Brain pericyte (primary cell): ENCODE results near the gene TREH.

Source experiments
- DNase-seq: peaks from one replicate; pipeline ENCODE4 v3.0.0-alpha.2; 2012; ENCODE audit warnings: low read depth, low spot score

TREH gene

DNA sequence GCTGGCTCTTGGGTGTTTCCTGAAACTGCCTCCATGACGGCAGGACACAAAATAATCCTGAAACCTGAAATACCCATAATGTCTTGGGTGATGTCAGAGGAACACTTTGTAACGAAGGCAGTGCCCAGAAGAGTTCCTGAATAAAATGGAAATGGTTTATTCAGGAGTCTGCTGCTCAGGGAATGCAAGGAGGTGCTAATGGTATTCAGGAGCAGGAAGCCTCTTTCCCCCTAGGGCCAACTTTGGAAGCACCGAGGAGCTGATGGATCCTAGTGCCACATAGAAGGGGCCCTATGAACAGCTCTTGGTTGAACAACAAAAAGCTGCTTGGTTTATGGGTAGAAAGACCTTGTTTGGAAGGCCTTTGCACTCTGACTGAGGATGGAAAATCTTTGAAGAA lies 15.5 kb downstream of the TREH start:
- DNase-seq = no peak

DNA sequence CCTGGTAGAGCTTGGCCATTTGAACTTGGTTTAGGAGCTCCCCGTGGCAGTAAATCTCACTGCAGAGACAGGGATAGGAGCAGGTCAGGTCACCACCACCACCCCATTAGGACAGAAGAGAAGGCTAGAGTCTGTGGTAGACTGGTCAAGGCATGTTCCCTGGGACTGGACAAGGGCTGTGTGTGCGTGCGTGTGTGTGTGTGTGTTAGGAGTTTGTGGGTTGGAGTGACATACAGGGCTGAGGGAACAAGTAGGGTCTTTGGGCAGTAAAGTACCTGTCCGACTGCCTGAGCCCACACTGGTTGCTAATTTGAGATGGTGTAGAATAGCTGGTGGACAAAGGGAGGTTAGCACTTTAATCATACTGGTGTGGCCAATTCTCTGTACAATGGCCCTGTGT lies 16.1 kb downstream of the TREH start:
- DNase-seq = no peak

DNA sequence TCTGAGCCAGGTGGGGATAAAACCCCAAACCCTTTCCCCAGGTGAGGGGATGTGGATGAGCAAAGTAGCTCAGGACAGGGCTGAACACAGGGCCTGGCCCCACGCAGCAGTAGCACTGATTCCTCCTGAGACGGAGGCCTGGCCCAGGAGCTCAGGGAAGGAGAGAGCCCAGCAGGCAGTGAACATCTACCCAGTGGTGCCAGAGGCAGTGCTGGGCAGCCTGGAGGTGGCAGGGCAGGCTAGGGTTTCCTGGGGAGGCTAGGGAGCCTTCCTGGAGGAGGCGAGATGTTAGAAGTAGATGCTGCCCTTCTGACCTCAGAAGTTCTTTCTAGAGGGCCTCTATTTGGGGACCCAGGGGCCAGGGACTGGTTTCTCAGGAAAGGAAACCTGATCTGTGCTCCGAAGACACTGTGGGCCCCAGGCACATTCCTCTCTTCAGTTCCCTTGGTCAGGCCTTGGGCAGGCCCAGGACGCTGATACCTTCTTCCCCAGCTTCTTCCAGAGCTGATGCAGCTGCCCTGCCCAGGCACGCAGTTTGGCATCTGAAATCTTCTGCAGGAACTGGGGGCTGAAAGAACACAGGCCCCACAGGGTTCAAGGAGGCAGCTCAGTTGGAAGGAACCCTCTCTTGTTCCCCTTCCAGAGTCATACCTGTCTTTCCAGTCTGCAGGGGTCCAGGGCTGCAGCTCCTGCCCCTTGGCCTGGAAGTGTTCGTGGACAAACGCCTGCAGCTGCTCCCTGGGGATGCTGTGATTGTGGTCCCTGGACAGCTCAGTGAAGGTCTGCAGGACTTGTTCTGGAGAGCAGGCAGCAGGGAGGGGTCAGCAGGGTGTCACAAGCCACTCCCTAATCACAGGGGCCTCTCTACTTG lies 16.8 kb downstream of the TREH start:
- DNase-seq = no peak

DNA sequence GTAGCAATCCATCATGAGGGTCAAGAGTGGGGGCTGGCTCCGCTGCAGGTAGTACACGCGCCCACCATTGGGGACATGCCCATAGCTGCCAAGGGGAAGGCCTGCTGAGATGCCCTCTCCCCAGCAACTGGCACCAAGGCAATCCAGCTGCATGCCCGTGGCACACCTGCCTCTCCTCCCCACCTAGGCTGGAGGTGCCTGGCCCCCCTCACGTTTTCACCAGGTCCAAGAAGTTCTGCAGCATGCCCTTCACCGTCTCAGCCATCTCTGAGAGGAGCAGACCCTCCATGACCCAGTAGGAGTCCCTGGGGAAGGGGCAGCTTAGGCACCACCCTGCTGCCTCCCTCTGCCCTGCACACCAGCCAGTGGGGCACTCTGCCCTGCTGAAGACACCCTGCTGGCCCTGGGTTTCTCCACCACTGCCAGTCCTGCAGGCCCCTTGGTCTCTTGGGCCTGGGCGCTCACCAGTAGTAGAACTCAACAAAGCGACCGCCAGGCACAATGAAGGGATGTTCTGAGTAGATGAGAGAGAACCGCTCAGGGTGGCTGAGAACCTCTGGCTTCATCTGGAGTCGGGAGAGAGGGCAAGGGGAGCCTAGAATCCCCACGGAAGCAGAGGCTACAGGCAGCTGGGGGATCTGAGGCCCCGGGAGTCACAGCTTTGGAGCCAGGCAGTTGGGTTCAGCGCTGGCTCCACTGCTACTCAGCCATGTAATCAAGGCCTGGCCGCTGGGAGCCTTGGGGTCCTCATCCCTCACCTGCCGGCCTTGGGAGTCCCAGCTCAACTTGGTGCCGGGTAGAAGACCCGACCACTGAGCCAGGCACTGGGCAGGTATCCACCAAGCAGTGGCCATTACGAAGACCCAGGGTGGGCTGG lies 17.8 kb downstream of the TREH start:
- no peak for DNase-seq

DNA sequence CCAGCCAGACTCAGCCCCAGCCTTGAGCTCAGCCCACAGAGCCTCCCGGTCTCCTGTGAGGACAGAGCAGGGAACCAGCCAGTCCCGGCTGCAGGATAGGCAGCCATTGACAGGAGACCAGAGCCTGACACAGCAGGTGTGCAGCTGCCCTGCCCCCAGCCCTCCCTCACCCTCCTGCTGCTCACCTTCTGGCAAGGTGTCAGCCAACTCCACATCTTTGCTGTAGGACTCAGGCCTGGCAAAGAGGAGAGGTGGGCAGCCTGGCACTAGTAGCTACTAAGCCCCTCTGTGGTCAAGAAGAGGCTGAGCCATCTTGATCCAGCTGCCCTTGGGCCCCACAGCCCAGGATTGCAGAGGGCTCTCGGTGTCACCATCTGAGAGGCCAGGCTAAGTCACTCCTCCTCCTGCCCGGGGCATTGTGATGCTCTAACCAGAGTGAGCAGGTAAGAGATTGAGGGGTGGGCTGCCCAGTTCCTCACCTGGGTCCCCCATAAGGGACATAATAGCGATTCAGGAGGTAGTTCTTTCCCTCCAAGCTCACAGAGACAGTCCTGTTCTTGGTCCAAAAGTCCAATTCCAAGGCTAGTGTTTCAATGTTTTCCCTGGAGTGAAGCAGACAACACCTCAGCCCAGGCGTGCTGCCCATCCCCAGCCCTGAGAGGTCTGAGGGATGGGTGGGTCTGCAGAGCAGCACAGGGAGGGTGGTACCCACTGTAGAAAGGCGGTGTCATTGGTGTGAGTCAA lies 18.6 kb downstream of the TREH start:
- DNase-seq = no peak

DNA sequence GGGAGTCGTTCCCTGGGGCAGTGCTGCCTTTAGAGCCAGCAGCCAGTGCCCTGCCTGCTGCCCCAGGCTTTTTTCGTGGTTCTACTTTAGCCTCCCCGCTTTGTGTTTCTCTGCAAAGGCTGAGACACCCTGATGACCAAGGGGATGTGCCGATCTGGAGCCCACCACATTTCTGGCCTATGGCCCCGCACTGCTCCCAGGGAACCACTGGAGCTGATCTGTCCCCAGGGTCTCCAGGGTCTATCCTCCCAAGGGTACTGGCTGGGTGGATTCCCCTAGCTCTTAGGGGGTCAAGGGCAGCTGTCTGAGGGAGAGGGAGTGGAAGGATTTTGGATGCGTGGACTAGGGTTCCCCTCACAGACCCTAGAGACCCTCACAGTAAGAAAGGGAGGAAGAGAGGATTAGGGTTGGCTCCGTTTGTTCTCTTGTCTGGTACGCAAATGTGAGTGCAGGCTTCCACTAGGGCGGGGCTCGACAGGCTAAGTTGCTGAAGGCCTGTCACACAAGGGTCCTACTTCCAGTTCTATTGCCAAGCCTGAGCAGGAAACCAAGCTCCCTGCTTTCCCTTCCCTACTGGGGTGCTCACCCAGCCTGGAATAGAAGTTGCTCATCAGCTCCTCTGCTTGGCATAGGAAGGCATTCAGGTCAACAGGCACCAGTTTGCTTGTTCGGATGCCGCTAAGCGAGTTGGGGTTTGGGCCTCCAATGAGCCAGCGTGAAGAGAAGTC lies 19.3 kb downstream of the TREH start:
- DNase-seq = no peak

DNA sequence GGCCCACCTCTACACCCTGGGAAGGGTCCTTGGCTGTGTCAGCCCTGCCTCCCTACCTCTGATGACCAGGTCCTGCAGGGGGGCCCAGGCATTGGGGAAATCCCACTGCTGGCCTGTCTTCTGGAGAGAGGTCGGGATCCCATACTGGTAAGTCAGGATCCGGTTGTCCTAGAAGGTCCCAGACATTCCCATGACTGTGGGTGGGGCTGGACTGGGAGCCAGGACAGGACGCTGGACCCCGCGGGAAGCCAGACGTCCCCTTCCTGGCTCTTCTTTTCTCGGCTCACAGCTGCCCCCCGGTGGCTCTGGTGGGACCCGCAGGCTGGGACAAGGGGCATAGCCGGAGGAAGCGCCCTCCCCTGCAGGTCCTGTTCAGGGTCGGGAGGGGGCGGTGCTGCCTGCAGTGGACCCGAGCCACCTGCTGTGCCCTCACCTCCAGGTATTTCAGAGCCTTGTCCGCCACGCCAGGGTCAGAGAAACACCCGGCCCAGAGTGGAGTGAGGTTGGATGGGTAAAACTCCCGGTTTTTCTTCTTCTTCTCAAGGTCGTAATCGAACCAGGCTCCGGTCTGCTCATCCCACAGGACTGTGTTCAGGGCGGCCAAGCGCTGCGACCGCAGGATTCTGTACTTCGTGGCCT lies 20.0 kb downstream of the TREH start:
- peak; percentile 50 for DNase-seq

DNA sequence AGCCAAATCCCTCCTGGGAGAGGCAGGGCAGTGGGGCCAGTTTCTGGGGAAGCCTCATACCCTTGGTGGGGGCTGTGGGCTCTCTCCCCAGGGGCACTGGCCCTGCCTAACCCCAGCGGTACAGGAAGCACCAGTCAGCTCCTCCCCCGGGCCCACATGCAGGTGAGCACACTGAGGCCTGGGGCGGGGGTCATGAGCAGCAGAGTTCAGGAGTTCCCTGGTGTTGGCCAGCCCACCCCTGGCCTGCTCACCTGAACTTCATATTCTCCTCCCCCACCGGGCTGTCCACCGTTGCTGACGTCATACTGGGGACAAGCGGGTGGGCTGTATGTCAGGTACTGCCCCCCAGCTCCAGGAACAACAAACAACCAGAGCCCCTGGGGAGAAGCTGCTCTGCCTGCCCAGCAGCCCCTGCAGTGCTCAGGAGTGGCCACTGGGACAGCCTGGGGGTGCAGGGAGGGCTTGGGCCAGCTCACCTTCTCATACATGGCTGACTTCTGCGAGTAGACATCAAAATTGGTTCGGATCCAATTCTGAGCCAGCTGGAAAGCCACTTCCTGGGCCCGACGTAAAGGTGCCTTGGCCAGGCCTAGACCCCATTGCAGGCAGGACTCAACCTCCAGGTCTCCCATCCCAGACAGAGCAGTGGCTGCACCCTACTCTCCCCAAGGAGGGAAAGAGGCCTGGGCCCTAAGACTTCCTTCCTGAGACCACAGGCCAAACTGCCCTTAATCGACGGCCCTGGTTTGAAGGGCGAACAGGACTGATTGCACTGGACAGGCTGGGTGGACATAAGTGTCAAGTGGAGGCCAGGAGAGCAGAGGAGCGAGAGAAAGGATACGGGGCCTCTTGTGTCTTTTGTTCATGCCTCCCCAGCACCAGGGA lies 20.8 kb downstream of the TREH start:
- DNase-seq = no peak

DNA sequence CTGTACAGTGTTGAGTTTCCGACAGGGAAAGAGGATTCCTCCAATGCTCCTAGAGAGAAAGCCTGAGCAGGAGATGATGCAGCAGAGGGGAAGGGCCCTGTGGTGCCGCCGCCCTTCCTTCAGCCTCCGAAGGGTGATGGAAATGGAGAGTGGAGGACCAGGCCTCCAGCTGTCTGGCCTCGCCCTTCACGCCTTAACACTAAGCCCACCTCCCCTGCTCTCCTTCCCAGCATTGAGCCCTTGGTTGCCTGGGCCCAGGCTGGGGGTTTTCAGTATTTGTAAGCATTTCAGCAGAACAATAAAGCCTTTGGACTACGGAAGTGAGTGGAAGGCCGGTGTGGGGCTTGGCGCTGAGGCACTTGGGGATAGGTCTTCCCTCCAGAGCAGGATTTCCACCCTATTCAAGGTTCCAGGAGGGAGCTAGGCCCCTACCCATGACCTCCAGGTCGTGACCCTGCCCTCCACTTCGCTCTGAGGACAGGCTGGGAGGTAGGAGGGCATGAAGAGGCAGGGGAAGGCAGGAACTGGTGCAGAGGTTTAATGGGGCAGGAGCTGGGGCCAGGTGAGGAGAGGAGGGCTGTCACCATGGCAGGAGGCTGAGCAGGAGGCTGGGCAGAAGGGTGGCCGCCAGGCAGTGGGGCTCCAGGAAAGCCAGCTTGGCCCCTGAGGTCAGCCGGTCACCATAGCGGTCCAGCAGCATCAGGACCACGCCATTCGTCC lies 21.6 kb downstream of the TREH start:
- no peak for DNase-seq

DNA sequence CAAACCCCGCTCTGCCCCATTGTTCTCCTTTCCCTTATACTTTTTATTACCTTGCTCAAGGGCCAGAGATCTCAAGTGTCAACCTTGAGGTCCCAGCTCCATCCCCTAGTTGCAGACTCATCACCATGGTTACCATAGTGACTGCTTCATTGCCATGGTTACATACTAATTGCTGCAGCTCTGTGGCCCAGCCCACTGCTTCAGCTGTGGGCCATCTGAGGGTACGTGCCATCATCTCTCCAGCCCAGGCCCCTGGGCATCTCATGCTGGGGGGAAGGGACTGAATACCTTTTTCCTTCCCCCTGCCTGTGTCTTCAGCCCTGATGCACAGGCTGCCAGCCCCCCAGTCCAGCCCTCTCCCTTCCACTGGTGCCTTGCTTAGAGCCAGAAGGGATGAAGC lies 22.2 kb downstream of the TREH start:
- DNase-seq = no peak

DNA sequence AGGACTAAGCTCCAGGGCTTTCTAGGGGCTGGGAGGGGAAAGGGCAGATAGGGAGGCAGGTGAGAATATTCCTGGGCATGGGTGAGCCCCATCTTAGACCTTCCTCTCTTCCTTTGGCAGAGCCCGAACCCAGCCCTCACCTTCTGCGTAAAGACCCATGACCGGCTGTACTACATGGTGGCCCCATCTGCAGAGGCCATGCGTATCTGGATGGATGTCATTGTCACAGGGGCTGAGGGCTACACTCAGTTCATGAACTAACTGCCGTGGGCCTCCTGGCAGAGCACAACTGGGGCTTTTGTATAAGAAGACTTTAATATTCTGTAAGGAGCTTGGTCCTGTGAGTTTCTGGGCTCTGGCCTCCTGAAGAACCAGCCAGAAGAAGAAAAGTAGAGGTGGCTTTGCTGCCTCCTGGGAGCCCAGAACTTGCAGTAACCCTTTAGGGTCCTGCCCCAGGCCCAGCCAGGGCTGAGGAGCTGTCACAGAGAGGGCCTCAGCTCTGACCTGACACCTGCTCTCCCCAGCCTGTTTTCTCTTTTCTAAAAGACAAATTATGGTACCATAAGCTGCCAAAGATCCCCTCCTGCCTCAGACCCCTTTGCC lies 22.8 kb downstream of the TREH start:
- DNase-seq = no peak

DNA sequence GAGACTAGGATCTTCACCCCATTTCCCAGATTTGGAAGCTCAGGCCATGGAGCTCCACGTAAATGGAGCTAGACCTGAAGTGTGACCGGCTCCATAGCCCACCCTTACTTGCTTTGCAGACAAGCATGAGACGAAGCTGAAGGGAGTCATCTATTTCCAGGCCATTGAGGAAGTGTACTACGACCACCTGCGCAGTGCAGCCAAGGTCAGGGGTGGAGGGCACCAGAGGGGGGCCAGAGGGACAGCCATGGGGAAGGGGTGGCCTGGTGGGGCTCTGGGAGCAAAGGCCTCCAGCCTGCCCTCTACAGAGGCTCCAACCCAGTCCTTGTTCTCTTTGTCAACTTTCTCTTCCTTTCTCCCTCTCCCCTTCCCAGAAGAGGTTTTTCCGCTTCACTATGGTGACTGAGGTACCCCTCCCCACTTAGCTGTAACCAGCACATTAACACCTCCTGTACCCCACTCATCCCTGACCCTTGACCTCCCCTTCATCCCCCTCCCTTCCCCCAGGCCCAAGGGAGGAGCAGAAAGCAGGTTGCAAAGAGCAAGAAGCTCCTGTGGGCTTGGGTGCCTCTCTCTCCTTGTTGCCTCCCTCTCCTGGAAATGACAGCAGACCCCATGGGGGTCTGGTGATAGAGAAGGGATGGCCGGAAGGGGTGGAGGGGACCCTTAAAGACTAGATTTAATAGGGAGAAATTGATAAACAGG lies 23.8 kb downstream of the TREH start:
- DNase-seq = no peak

DNA sequence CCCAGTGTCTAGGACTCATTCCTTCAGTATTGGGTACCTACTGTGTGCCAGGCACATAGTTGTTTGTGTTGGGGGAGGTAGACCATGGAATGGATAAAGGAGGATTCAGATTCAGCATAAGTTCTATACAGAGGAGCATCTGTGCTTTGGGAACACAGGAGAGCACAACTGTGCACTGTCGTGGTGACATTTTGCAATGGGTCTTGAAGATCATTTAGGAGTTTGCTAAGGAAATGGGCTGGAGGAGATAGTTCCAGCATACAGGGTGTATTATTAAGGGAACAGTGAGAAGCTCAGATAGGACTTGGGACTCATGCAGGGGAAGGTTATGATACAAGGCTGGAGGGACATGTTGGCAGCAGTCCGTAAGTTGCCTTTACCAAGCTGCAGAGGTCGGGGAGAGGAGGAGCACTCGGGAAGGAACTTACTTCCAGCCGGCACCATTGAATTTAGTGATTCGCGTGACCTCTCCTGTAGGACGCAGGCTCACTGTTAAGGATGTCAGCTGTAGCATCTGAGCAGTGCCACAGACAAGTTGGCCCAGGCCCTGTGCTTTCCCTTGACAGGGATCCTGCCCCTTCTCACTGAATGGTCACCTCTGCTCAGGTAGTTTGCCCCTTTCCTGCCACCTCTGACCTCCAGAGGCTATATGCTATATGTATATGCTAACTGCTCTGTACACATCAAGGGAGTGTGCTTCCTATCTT lies 25.6 kb downstream of the TREH start:
- DNase-seq = no peak

DNA sequence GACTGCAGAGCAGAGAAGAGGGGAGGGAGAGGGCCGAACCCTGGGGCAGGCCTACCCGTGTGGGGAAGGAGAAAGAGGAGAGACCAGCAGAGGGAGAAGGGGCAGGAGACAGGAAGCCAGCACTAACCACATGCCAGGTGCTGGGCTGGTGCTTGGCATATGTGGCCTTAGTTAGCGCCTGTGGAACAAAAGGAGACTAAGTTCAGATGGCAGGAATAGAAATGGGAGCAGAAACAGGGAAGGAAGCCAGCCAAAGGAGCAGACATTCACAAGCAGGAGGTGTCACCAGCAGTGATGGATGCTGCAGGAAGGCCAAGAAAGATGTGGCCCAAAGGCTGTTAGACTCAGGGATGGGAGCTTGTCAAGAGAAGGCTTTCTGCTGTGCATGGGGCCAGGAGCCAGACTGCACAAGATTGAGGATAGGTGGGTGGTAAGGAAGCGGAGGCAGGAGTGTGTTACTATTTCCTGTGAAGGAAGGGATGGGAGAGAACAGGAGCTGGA lies 26.7 kb downstream of the TREH start:
- DNase-seq = no peak

DNA sequence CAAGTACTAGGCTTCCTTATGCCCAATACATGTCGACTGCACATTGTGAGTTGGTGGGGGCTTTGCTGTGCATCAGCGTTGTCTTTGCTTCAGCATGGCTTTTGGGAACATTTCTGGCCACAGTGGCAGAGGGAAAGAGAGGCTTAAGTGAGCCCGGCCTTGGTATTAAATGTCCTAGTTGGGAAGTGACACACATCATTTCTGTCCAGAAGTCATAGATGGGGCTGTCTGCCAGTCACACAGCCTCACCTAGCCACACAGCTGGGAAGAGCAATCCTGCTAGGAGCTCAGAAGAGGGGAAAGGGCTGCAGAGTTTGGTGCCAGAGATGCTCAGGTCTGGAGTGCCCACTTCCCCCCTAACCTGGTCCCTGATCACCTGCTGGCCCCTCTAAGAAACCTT lies 27.6 kb downstream of the TREH start:
- no peak for DNase-seq

DNA sequence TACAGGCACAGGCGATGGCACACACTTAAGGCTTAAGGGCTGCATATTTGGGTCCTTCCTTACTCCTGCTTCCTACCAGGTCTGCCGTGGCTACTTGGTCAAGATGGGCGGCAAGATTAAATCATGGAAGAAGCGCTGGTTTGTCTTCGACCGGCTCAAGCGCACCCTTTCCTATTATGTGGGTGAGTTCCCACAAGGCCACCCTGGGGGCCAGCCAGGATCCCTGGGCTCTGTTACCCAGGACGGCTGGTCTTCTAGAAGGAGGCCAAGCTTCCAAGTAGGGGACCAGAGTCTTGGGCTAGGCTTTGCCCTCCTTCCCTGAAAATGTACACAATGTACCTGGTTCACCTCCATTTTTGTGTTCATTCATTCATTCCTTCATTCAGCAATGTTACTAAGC lies 29.1 kb downstream of the TREH start:
- no peak for DNase-seq

DNA sequence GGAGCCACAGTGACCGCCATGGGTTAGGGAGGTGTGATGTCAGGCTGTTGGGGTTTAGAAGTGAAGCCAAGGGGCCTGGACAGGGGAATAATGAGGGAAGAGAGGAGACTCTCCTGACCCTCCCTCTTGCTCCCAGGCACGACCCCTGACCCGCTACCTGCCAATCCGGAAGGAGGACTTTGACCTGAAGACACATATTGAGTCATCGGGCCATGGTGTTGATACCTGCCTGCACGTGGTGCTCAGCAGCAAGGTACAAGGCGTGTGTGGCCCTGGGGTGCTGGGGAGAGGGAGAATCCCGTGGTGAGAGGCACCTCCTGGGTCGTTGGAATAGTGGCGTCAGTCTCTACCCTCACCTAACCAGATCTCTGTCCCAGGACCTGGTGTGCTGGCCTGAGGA lies 29.5 kb downstream of the TREH start:
- DNase-seq = no peak
